Naive thymus-derived CD8-positive, alpha-beta T cell (primary cell): ENCODE measurements around the gene EMC9. TPM values are rescaled to one million over a fixed set of nuclear protein-coding genes. Genes with fewer than 3 reads are reported as not detected.

Experiments used
- ATAC-seq, 2 donors: fragments of 150-1000 bp; cut with Tn5 transposase in 1 of 2; sonication (Bioruptor Pico), chemical (Tn5 transposase) in 1 of 2; 1 replicate in 1 of 2; 2 replicates in 1 of 2; pipeline ENCODE4 v1.10.0; 2021; ENCODE audit warnings: mild to moderate bottlenecking in 2 of 2, moderate library complexity in 2 of 2
- POLR2A ChIA-PET: fragments of 350-600 bp; sonication (Branson Sonifier 250); formaldehyde crosslinking; loops from one replicate; lab custom pipeline; 2021; ENCODE audit warnings: antibody characterized with exemption; lab: Charles Lee
- DNase-seq, 10 donors: peaks; one replicate each; pipeline versions ENCODE4 v3.0.0 to v3.0.0-alpha.2; 2020 to 2022
- H3K27ac Mint-ChIP-seq, 10 donors: one replicate each; pipeline ENCODE4 v1.8.0; 2020 to 2022; ENCODE audit warnings: mild to moderate bottlenecking in 10 of 10, mixed read lengths in 10 of 10, moderate library complexity in 4 of 10, inconsistent platforms in 1 of 10
- H3K27me3 Mint-ChIP-seq, 5 donors: one replicate each; pipeline ENCODE4 v1.8.0; 2021 to 2022; ENCODE audit warnings: mixed read lengths in 5 of 5
- H3K36me3 Mint-ChIP-seq, 3 donors: one replicate each; pipeline ENCODE4 v1.8.0; 2020 to 2022; ENCODE audit warnings: mixed read lengths in 3 of 3, mild to moderate bottlenecking in 2 of 3, inconsistent platforms in 1 of 3
- H3K4me1 Mint-ChIP-seq, 4 donors: one replicate each; pipeline ENCODE4 v1.8.0; 2021 to 2022; ENCODE audit warnings: mixed read lengths in 4 of 4
- H3K4me3 Mint-ChIP-seq, 10 donors: one replicate each; pipeline ENCODE4 v1.8.0; 2020 to 2022; ENCODE audit warnings: mild to moderate bottlenecking in 10 of 10, mixed read lengths in 10 of 10, moderate library complexity in 6 of 10, inconsistent platforms in 1 of 10
- H3K9me3 Mint-ChIP-seq, 9 donors: one replicate each; pipeline ENCODE4 v1.8.0; 2020 to 2022; ENCODE audit warnings: mixed read lengths in 9 of 9, mild to moderate bottlenecking in 3 of 9, inconsistent platforms in 1 of 9, moderate library complexity in 1 of 9
- polyA plus RNA-seq, 3 donors: library from polyadenylated mRNA; unstranded; fragments of 300-500 nt; fragmentation: Illumina TruSeq; gene quantifications; one replicate each; pipeline ENCODE4 v1.2.3, GENCODE V29; 2021
- total RNA-seq, 8 experiments: library from RNA in 2 of 8; stranded (reverse) in 2 of 8; gene quantifications; one replicate each; pipeline ENCODE4 v1.2.3 and lab custom pipeline; 2021 to 2026

EMC9 gene
- total and polyA plus RNA-seq, 5 experiments from 2014 or later = 7.5 to 18.1 (median 9.4) TPM

- Mint-ChIP-seq H3K27ac (peak overlapping the region in 9 of 10 donors; percentile 48 to 93 (median 91)), H3K27me3 (no peaks in the 10 kb centered on the region), H3K9me3 (no peaks in the 10 kb centered on the region), H3K4me3 (peak overlapping the region; percentile 86 to 97 (median 92)), H3K4me1 (peaks cover 18 to 40% (median 37%) of the 10 kb centered on the region in 4 donors), H3K36me3 (peaks cover 0 to 40% (median 12%) of the 10 kb centered on the region in 3 donors)
- DNase-seq (no peak), ATAC-seq (no peak)
- POLR2A ChIA-PET = interaction anchor here (0.6 to 3.5 kb wide), 9 partner anchors 10 to 57 kb away, joined by 3 to 27 read pairs (median 4); partner anchors contain the start of genes DCAF11, EMC9, IPO4 and IRF9
Measured at GRCh38 chr14:24172261-24172860, 31.0 kb upstream of the EMC9 start.

GRCh38 chr14:24171422-24172260 lies 30.2 kb upstream of the EMC9 start, which contains the start of gene REC8:
Gene REC8, plus strand, starts transcription at chr14:24172080. Its CDS starts 473 bp downstream, at chr14:24172553.
- POLR2A ChIA-PET = interaction anchor here (0.6 to 3.5 kb wide), 18 partner anchors 8 to 129 kb away, joined by 3 to 27 read pairs (median 5); partner anchors contain the start of genes CHMP4A, DCAF11, EMC9 and IPO4
- Mint-ChIP-seq H3K36me3 (peaks cover 0 to 42% (median 12%) of the 10 kb centered on the region in 3 donors), H3K4me1 (peaks cover 18 to 42% (median 38%) of the 10 kb centered on the region in 4 donors), H3K9me3 (no peaks in the 10 kb centered on the region), H3K4me3 (peak within 1 kb of the TSS; percentile 86 to 97 (median 92)), H3K27me3 (no peaks in the 10 kb centered on the region), H3K27ac (peak within 1 kb of the TSS; percentile 77 to 94 (median 92))
- DNase-seq (peak; percentile 61 to 92 (median 84)), ATAC-seq (peak; percentile 91)

- Mint-ChIP-seq H3K9me3 (no peaks in the 10 kb centered on the region), H3K36me3 (peaks cover 0 to 70% (median 26%) of the 10 kb centered on the region in 3 donors), H3K27ac (peak overlapping the region in 5 of 10 donors; percentile 43 to 82 (median 53)), H3K4me1 (peaks cover 22 to 65% (median 56%) of the 10 kb centered on the region in 4 donors), H3K27me3 (no peaks in the 10 kb centered on the region), H3K4me3 (no peak overlapping the region)
- ATAC-seq = no peak
- DNase-seq = no peak
- POLR2A ChIA-PET = interaction anchor here (0.6 kb wide), 1 partner anchor 21 kb away, joined by 3 read pairs; the partner anchor contains the start of gene IPO4
Measured at GRCh38 chr14:24167469-24168114, 26.2 kb upstream of the EMC9 start.

- peak overlapping the region in 8 of 10 donors; percentile 11 to 100 (median 52) for H3K27ac Mint-ChIP-seq
- H3K4me1 Mint-ChIP-seq = peaks cover 27 to 67% (median 60%) of the 10 kb centered on the region in 4 donors
- no peaks in the 10 kb centered on the region for H3K9me3 Mint-ChIP-seq
- POLR2A ChIA-PET = interaction anchor here (1.2 kb wide), 1 partner anchor 18 kb away, joined by 3 read pairs; no protein-coding TSS in a partner anchor
- ATAC-seq (no peak), DNase-seq (peak in 1 of 10 donors; percentile 51)
- H3K27me3 Mint-ChIP-seq = peaks cover 0 to 2% (median 0%) of the 10 kb centered on the region in 5 donors
- peak overlapping the region in 1 of 10 donors; percentile 14 for H3K4me3 Mint-ChIP-seq
- H3K36me3 Mint-ChIP-seq = peaks cover 0 to 74% (median 23%) of the 10 kb centered on the region in 3 donors
Measured at GRCh38 chr14:24165785-24166184, 24.4 kb upstream of the EMC9 start.

GRCh38 chr14:24164518-24164991 lies 23.2 kb upstream of the EMC9 start:
- Mint-ChIP-seq H3K27ac (peak overlapping the region; percentile 39 to 100 (median 76)), H3K36me3 (peaks cover 0 to 78% (median 24%) of the 10 kb centered on the region in 3 donors), H3K27me3 (peaks cover 0 to 2% (median 0%) of the 10 kb centered on the region in 5 donors), H3K9me3 (no peaks in the 10 kb centered on the region), H3K4me1 (peaks cover 28 to 74% (median 66%) of the 10 kb centered on the region in 4 donors), H3K4me3 (peak overlapping the region in 9 of 10 donors; percentile 4 to 96 (median 58))
- DNase-seq = peak in 1 of 10 donors; percentile 53
- POLR2A ChIA-PET = interaction anchor here (1.2 to 1.7 kb wide), 3 partner anchors 17 to 31 kb away, joined by 3 to 5 read pairs (median 4); partner anchors contain the start of genes RNF31 and TM9SF1
- no peak for ATAC-seq

GRCh38 chr14:24162093-24162492 lies 20.7 kb upstream of the EMC9 start:
- Mint-ChIP-seq H3K27ac (peak overlapping the region; percentile 92 to 100 (median 99)), H3K27me3 (peaks cover 0 to 2% (median 0%) of the 10 kb centered on the region in 5 donors), H3K36me3 (peaks cover 0 to 78% (median 23%) of the 10 kb centered on the region in 3 donors), H3K9me3 (no peaks in the 10 kb centered on the region), H3K4me1 (peaks cover 24 to 67% (median 56%) of the 10 kb centered on the region in 4 donors), H3K4me3 (peak overlapping the region; percentile 95 to 100 (median 98))
- ATAC-seq = no peak
- DNase-seq = no peak
- POLR2A ChIA-PET = interaction anchor here (0.7 to 4.4 kb wide), 19 partner anchors 9 to 1067 kb away, joined by 3 to 55 read pairs (median 8); partner anchors contain the start of genes C14orf119, CHMP4A, CPNE6 and DCAF11

GRCh38 chr14:24160850-24161804 lies 19.7 kb upstream of the EMC9 start, which contains the start of gene IRF9:
Gene IRF9, plus strand, starts transcription at chr14:24161265. Its CDS starts 880 bp downstream, at chr14:24162145.
- POLR2A ChIA-PET = interaction anchor here (0.6 to 4.4 kb wide), 26 partner anchors 10 to 1066 kb away, joined by 3 to 55 read pairs (median 6); partner anchors contain the start of genes C14orf119, CHMP4A, DCAF11 and EMC9
- Mint-ChIP-seq H3K4me1 (peaks cover 27 to 64% (median 55%) of the 10 kb centered on the region in 4 donors), H3K9me3 (no peaks in the 10 kb centered on the region), H3K27me3 (peaks cover 0 to 2% (median 0%) of the 10 kb centered on the region in 5 donors), H3K36me3 (peaks cover 4 to 76% (median 27%) of the 10 kb centered on the region in 3 donors), H3K27ac (peak within 1 kb of the TSS; percentile 92 to 100 (median 99)), H3K4me3 (peak within 1 kb of the TSS; percentile 95 to 100 (median 98))
- ATAC-seq = peak; percentile 89 to 90
- peak; percentile 94 to 99 (median 97) for DNase-seq

- ATAC-seq = no peak
- H3K27ac Mint-ChIP-seq = peak overlapping the region; percentile 92 to 100 (median 99)
Measured at GRCh38 chr14:24160499-24160849, 19.1 kb upstream of the EMC9 start.

GRCh38 chr14:24159777-24160498 lies 18.5 kb upstream of the EMC9 start:
- POLR2A ChIA-PET = interaction anchor here (0.5 to 4.4 kb wide), 16 partner anchors 11 to 113 kb away, joined by 3 to 55 read pairs (median 11); partner anchors contain the start of genes CHMP4A, DCAF11, EMC9 and IPO4
- H3K9me3 Mint-ChIP-seq = no peaks in the 10 kb centered on the region
- H3K27me3 Mint-ChIP-seq = peaks cover 0 to 2% (median 0%) of the 10 kb centered on the region in 5 donors
- ATAC-seq (no peak), DNase-seq (peak in 1 of 10 donors; percentile 43)
- peaks cover 4 to 76% (median 33%) of the 10 kb centered on the region in 3 donors for H3K36me3 Mint-ChIP-seq
- peaks cover 26 to 58% (median 48%) of the 10 kb centered on the region in 4 donors for H3K4me1 Mint-ChIP-seq
- H3K27ac Mint-ChIP-seq = peak overlapping the region; percentile 88 to 100 (median 99)
- peak overlapping the region in 6 of 10 donors; percentile 8 to 46 (median 22) for H3K4me3 Mint-ChIP-seq

More at GRCh38 chr14:24160499-24160849, 19.1 kb upstream of the EMC9 start:
- Mint-ChIP-seq H3K27me3 (peaks cover 0 to 2% (median 0%) of the 10 kb centered on the region in 5 donors), H3K4me1 (peaks cover 27 to 63% (median 52%) of the 10 kb centered on the region in 4 donors), H3K36me3 (peaks cover 4 to 76% (median 33%) of the 10 kb centered on the region in 3 donors), H3K9me3 (no peaks in the 10 kb centered on the region), H3K4me3 (peak overlapping the region in 9 of 10 donors; percentile 8 to 98 (median 46))
- POLR2A ChIA-PET = interaction anchor here (0.5 to 4.4 kb wide), 21 partner anchors 10 to 176 kb away, joined by 3 to 55 read pairs (median 8); partner anchors contain the start of genes CHMP4A, DCAF11, EMC9 and IPO4
- DNase-seq = no peak
